NCI-H82 (cell line): ENCODE results near the gene DPF1.
"Not testable (repeated sequence)": the region's sequence is repeated elsewhere in the genome, so short reads cannot be mapped to it uniquely, and the experiment has no call there.

Experiments
- DNase-seq: peaks from one replicate; lab custom pipeline; 2025; lab: John Stamatoyannopoulos, UW

The DPF1 gene

GRCh38 chr19:38224014-38224862 lies at the start of gene DPF1:
Gene DPF1, minus strand, starts transcription at chr19:38224222. Its CDS starts 80 bp downstream, at chr19:38224142.
- peak; percentile 90 for DNase-seq

- no peak for DNase-seq
These were observed 49.5 kb upstream of the DPF1 start for GRCh38 chr19:38273499-38273898.

DNA sequence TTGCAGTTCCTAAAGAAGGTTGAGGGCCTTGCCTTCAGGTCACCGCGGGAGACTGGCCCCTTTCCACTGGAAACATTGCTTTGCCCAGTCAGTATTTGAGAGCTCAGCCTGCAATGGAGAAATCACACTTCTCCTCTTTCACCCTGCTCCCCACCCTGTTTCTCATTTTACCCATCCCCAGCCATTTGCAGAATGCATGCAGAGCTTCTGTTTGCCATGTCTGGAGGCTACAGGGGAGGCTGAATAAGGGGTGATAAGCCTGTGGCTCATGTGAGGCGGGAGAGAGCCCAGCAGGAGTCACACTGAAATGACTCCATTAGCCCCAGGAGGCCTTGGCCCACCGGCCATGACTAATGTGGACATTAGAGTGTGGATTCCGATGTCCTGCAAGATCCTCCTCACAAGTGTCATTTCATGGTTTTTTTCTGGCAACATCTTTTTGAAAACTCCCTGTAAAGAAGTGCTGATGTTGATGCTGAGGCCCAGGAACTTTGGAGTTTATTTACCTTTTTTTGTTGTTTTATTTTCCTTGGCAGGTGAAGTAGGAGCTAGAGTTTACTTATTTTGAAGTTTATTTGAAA lies 46.7 kb upstream of the DPF1 start:
- DNase-seq = no peak

DNA sequence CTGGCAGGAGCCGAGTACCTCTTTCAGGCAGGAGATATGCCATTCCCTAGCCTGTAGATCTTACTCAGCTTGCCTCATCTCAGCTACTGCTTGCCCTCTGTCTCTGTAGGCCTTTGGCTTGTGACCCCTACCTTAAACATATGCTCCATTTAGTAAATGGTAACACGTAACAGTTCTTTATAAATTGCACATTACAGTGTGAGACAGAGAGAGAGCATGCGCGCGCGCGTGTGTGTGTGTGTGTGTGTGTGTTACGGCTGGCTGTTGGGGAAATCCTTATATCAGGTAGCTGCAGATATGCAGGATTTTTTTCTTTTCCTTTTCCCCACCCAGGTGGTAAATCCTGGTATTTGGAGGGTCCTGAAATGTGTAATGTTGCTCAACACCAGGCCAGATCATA lies 44.5 kb upstream of the DPF1 start:
- DNase-seq = no peak

GRCh38 chr19:38267761-38268483 lies 43.9 kb upstream of the DPF1 start:
- no peak for DNase-seq

- DNase-seq = no peak
These were observed 43.1 kb upstream of the DPF1 start for GRCh38 chr19:38266981-38267597.

DNA sequence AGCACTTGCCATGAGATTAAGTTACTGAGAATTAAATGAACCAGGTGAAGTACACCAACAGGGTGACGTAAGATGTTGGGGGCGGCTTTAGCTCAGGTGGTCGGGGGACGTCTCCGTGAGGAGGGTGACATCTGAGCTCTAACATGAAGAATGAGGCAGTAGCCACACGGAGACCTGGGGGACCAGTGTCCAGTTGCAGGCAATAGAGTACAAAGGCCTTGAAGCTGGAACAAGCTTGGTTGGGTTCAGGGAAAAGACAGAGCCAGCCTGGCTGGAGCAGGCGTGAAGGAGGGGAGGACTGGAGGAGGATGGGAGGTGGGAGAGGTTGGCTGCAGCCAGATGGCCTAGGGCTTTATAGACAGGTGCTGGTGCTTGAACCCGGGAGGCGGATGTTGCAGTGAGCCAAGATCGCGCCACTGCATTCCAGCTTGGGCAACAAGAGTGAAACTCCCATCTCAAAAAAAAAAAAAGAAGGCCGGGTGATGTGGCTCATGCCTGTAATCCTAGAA lies 42.0 kb upstream of the DPF1 start:
- DNase-seq = peak; percentile 62

GRCh38 chr19:38265213-38265861 lies 41.3 kb upstream of the DPF1 start:
- no peak for DNase-seq

DNA sequence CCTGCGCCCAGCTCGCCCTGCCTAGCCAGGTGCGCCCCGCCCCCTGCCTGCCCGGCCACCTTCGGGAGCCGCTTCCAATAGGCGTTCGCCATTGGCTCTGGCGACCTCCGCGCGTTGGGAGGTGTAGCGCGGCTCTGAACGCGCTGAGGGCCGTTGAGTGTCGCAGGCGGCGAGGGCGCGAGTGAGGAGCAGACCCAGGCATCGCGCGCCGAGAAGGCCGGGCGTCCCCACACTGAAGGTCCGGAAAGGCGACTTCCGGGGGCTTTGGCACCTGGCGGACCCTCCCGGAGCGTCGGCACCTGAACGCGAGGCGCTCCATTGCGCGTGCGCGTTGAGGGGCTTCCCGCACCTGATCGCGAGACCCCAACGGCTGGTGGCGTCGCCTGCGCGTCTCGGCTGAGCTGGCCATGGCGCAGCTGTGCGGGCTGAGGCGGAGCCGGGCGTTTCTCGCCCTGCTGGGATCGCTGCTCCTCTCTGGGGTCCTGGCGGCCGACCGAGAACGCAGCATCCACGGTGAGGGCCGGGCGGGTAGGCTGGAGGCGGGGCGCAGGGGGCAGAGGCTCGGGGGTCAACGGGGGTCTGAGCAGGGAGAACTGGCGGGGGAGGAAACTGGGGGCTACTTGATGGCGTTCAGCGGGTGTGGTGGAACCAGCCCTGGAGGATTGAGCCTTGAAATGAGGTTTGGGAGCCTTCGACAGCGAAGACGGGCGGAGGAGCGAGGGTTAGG lies 40.6 kb upstream of the DPF1 start, which contains the start of gene SPINT2:
Gene SPINT2, plus strand, starts transcription at position 88 of the 727 bp plus-strand sequence. Its CDS starts 320 bp downstream, at position 408.
- DNase-seq = peak; percentile 77

- peak; percentile 80 for DNase-seq
These were observed 39.9 kb upstream of the DPF1 start for GRCh38 chr19:38263689-38264485.

DNA sequence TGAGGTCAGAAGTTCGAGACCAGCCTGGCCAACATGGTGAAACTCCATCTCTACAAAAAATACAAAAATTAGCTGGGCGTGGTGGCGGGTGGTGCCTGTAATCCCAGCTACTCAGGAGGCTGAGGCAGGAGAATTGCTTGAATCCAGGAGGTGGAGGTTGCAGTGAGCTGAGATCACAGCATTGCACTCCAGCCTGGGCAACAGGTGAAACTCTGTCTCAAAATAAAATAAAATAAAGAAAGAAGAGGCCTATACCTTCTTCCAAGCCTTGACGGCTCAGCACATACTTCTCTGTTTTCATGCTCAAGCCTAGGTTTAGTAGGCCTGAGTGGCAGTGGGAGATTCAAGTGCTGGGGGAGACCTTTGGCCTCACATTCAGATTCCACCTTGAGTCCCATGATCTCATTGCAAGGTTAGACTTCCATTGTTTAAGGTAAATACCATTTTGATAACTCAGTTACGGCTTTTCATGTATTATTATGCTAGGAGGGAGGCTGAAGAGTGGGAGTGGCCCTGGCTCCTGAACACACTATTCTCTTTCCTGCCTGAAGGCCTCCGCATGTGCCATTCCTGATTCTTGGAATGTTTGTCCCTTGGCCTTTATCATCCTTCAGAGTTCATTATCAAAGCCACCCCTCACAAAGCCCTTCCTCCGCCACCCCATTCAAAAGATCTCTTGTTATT lies 38.7 kb upstream of the DPF1 start:
- no peak for DNase-seq

DNA sequence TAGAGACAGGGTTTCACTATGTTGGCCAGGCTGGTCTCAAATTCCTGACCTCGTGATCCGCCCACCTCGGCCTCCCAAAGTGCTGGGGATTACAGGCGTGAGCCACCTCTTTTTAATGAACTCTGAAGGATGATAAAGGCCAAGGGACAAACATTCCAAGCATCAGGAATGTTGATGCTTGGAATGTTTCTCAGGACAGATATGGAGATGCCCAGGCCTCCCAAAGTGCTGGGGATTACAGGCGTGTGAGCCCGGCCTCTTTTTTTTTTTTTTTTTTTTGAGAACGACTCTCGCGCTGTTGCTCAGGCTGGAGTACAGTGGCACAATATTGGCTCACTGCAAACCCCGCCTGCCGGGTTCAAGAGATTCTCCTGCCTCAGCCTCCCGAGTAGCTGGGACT lies 37.9 kb upstream of the DPF1 start:
- not testable (repeated sequence) for DNase-seq

GRCh38 chr19:38255383-38256014 lies 31.5 kb upstream of the DPF1 start:
- DNase-seq = peak; percentile 64

DNA sequence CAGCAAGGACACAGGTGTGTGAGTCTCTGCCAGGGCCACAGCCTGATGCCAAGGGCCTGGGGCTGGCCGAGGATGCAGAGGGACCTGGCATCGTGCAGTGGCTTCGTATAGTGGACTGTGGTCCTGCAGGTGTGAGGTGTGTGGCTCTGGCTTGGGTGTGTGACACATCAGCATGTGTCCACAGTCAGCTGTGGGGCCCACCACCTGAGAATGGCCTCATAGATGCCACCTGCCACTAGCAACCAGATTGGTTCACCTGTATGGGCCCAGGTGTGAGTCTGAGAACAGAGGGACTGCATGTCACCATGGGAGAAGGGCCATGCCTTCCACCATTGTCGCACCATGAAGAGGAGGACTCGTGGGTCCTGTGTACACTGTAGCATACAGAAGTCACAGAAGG lies 29.8 kb upstream of the DPF1 start:
- DNase-seq = no peak

- peak; percentile 79 for DNase-seq
These were observed 29.1 kb upstream of the DPF1 start for GRCh38 chr19:38252941-38253691.

DNA sequence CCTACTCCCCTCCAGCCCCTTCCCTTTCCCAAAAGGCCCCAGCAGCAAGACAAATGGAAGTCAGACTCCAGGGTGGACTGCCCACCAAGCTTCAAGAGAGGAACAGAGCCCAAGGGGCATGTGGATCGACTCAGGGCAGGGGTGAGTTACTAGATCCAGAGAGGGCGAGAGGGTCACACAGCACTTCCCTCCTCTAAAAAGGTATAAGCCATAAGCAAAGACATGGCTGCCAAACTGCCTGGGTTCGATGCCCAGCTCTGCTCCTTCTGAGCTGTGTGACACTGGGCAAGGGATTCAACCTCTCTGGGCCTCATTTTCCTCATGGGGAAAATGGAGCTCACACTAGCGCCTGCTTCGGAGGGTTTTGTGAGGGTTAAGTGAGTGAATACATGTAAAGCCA lies 28.4 kb upstream of the DPF1 start:
- DNase-seq = no peak

GRCh38 chr19:38251564-38252051 lies 27.6 kb upstream of the DPF1 start:
- peak; percentile 44 for DNase-seq
